HL-60 (cell line): ENCODE measurements around the gene SPATA13.
"Not testable (repeated sequence)": the region's sequence is repeated elsewhere in the genome, so short reads cannot be mapped to it uniquely, and the experiment has no call there.

ENCODE experiments used
- GABPA ChIP-seq: IDR thresholded peaks from 2 replicates; pipeline ENCODE4 v1.6.1; 2012; ENCODE audit warnings: low read depth
- TF ChIP-seq, protein P1 (sequence below): IDR thresholded peaks from one replicate; pipeline ENCODE4 v1.5.1; 2011; ENCODE audit warnings: low read length, control low read depth, inconsistent platforms; ENCODE audit not compliant: insufficient read depth

- TF ChIP-seq GABPA = not testable (repeated sequence)
- TF ChIP-seq, protein P1, sequence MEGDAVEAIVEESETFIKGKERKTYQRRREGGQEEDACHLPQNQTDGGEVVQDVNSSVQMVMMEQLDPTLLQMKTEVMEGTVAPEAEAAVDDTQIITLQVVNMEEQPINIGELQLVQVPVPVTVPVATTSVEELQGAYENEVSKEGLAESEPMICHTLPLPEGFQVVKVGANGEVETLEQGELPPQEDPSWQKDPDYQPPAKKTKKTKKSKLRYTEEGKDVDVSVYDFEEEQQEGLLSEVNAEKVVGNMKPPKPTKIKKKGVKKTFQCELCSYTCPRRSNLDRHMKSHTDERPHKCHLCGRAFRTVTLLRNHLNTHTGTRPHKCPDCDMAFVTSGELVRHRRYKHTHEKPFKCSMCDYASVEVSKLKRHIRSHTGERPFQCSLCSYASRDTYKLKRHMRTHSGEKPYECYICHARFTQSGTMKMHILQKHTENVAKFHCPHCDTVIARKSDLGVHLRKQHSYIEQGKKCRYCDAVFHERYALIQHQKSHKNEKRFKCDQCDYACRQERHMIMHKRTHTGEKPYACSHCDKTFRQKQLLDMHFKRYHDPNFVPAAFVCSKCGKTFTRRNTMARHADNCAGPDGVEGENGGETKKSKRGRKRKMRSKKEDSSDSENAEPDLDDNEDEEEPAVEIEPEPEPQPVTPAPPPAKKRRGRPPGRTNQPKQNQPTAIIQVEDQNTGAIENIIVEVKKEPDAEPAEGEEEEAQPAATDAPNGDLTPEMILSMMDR = not testable (repeated sequence)
Measured at GRCh38 chr13:24216779-24217178, 56.3 kb downstream of the SPATA13 start.
